Stimulated activated CD4-positive, alpha-beta T cell treated with anti-CD3 and anti-CD28 coated beads, TNF-alpha, amount 100 ng/mL, for 48 hours (primary cell): ENCODE measurements around the gene LECT2.
A peak's percentile ranks its signal among the peaks of the same experiment; 100 is the strongest.

Source experiments
- DNase-seq, 3 donors: peaks; one replicate each; pipeline ENCODE4 v3.0.0-alpha.2; 2020; ENCODE audit warnings: low read depth in 3 of 3

Gene LECT2

GRCh38 chr5:135978993-135979392, 24.2 kb upstream of the LECT2 start:
- no peak for DNase-seq

GRCh38 chr5:135978212-135978631, 23.4 kb upstream of the LECT2 start:
- no peak for DNase-seq

GRCh38 chr5:135977375-135977928, 22.7 kb upstream of the LECT2 start:
- peak; percentile 18 to 41 (median 21) for DNase-seq

- DNase-seq: no peak
These were observed 21.4 kb upstream of the LECT2 start for GRCh38 chr5:135976216-135976615.

GRCh38 chr5:135975122-135975521, 20.3 kb upstream of the LECT2 start:
- no peak for DNase-seq

GRCh38 chr5:135974021-135974600, 19.3 kb upstream of the LECT2 start:
- no peak for DNase-seq

GRCh38 chr5:135973323-135974020, 18.7 kb upstream of the LECT2 start:
- DNase-seq: no peak

- DNase-seq: no peak
These were observed 16.9 kb upstream of the LECT2 start for GRCh38 chr5:135971701-135972100.

GRCh38 chr5:135966790-135967189, 12.0 kb upstream of the LECT2 start:
- no peak for DNase-seq

- no peak for DNase-seq
These were observed 11.4 kb upstream of the LECT2 start for GRCh38 chr5:135966165-135966564.

- DNase-seq: no peak
These were observed 10.7 kb upstream of the LECT2 start for GRCh38 chr5:135965504-135965903.

GRCh38 chr5:135964670-135965320, 10.0 kb upstream of the LECT2 start:
- DNase-seq: no peak

- DNase-seq: no peak
These were observed 742 bp upstream of the LECT2 start for GRCh38 chr5:135955525-135955924.

- DNase-seq: no peak
These were observed 933 bp downstream of the LECT2 start for GRCh38 chr5:135953850-135954249.

- DNase-seq: no peak
These were observed 2.1 kb downstream of the LECT2 start for GRCh38 chr5:135952683-135953082.

GRCh38 chr5:135951807-135952206, 3.0 kb downstream of the LECT2 start:
- DNase-seq: no peak

GRCh38 chr5:135951257-135951656, 3.5 kb downstream of the LECT2 start:
- no peak for DNase-seq

- DNase-seq: no peak
These were observed 4.2 kb downstream of the LECT2 start for GRCh38 chr5:135950611-135951010.

- peak in 2 of 3 donors; percentile 4 to 8 for DNase-seq
These were observed 9.7 kb downstream of the LECT2 start for GRCh38 chr5:135944967-135945560.

GRCh38 chr5:135944564-135944963, 10.2 kb downstream of the LECT2 start:
- DNase-seq: no peak

GRCh38 chr5:135942202-135942771, 12.5 kb downstream of the LECT2 start:
- DNase-seq: no peak

GRCh38 chr5:135941711-135942110, 13.1 kb downstream of the LECT2 start:
- DNase-seq: no peak
